Kidney epithelial cell (primary cell): ENCODE measurements around the gene MGMT. TPM values are rescaled to one million over a fixed set of nuclear protein-coding genes. Genes with fewer than 3 reads are reported as not detected.

Source experiments
- DNase-seq: peaks from one replicate; pipeline ENCODE4 v3.0.0-alpha.2; 2010; ENCODE audit warnings: low read depth
- H3K27me3 ChIP-seq: 2 replicates; pipeline ENCODE4 v1.6.0; 2011; ENCODE audit warnings: low read length; ENCODE audit not compliant: control insufficient read depth, insufficient read depth
- H3K36me3 ChIP-seq: 2 replicates; pipeline ENCODE4 v1.5.1; 2011; ENCODE audit warnings: low read length; ENCODE audit not compliant: control insufficient read depth, insufficient read depth
- H3K4me3 ChIP-seq: 2 replicates; pipeline ENCODE4 v1.5.1; 2011; ENCODE audit warnings: low read depth, mild to moderate bottlenecking, control low read depth, low read length
- total RNA-seq: library from RNA; depleted of rRNA; stranded (reverse); fragments of >200 nt; gene quantifications from 2 replicates; pipeline ENCODE4 v1.2.3, GENCODE V29; 2015
- TF ChIP-seq, protein P1 (sequence below): IDR thresholded peaks from 2 replicates; pipeline ENCODE4 v1.5.1; 2011; ENCODE audit warnings: mild to moderate bottlenecking, moderate library complexity, low read length, control low read depth, inconsistent platforms; ENCODE audit not compliant: insufficient read depth, poor library complexity, severe bottlenecking

Gene MGMT
- total RNA-seq, 1 donor from 2014 or later = 36.1 TPM

- Histone ChIP-seq H3K36me3 (no peaks in the 10 kb centered on the region), H3K4me3 (no peak overlapping the region), H3K27me3 (no peaks in the 10 kb centered on the region)
- TF ChIP-seq, protein P1, sequence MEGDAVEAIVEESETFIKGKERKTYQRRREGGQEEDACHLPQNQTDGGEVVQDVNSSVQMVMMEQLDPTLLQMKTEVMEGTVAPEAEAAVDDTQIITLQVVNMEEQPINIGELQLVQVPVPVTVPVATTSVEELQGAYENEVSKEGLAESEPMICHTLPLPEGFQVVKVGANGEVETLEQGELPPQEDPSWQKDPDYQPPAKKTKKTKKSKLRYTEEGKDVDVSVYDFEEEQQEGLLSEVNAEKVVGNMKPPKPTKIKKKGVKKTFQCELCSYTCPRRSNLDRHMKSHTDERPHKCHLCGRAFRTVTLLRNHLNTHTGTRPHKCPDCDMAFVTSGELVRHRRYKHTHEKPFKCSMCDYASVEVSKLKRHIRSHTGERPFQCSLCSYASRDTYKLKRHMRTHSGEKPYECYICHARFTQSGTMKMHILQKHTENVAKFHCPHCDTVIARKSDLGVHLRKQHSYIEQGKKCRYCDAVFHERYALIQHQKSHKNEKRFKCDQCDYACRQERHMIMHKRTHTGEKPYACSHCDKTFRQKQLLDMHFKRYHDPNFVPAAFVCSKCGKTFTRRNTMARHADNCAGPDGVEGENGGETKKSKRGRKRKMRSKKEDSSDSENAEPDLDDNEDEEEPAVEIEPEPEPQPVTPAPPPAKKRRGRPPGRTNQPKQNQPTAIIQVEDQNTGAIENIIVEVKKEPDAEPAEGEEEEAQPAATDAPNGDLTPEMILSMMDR = no peak
- DNase-seq = no peak
Observed at GRCh38 chr10:129699722-129700340, 232.8 kb downstream of the MGMT start.

GRCh38 chr10:129702605-129703004 is 235.6 kb downstream of the MGMT start:
- no peaks in the 10 kb centered on the region for H3K36me3 ChIP-seq
- TF ChIP-seq, protein P1 = no peak
- H3K4me3 ChIP-seq = no peak overlapping the region
- H3K27me3 ChIP-seq = no peaks in the 10 kb centered on the region
- DNase-seq = no peak

DNA sequence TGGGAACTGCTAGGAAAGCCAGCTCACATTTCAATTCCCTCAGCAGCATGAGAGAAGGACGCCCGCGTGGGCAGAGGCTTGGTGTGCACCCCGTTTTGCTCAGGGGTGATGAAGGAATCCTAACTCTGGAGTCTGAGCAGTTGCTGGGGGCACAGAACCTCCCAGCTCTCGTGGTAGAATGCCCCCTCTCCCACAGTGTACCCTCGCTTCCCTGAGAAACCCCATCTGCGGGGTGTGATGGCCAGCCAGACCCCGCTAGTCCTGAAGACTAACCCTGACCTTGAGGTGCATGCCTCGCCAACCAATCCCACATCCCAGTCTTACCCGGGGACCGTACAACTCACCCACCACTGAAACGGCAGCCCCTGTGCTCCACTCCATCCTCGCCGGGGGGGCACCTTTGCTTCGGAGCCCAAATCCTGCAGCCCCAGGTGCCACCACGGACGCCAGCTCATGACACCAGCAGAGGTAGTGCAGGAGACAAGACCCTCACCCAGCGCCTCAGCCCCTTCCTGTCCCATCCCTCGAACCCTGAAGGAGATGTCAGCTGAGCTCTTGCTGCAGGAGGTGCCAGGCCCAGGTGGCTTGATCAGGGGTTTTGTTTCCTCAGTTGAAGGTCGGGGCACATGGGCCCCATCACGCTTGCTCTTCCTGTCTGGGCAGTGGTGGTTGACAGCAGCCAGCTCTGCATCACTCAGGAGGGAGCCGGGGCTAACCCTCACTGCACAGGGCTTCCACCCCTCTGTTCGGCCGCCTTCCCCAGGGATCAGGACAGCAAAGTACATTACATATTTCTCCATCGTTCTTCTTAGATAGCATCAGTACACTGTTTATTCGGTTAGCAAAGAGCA is 236.5 kb downstream of the MGMT start:
- Histone ChIP-seq H3K27me3 (no peaks in the 10 kb centered on the region), H3K36me3 (no peaks in the 10 kb centered on the region), H3K4me3 (no peak overlapping the region)
- TF ChIP-seq, protein P1 = no peak
- DNase-seq = no peak

GRCh38 chr10:129704225-129704624 is 237.2 kb downstream of the MGMT start:
- Histone ChIP-seq H3K4me3 (no peak overlapping the region), H3K27me3 (no peaks in the 10 kb centered on the region), H3K36me3 (no peaks in the 10 kb centered on the region)
- no peak for DNase-seq
- TF ChIP-seq, protein P1 = no peak

GRCh38 chr10:129704786-129705525 is 237.9 kb downstream of the MGMT start:
- TF ChIP-seq, protein P1 = no peak
- Histone ChIP-seq H3K27me3 (no peaks in the 10 kb centered on the region), H3K4me3 (no peak overlapping the region), H3K36me3 (no peaks in the 10 kb centered on the region)
- DNase-seq = no peak
